COLO668 (cell line): ENCODE data around the gene PCP2.

ENCODE experiments used
- DNase-seq: peaks from one replicate; lab custom pipeline; 2025; ENCODE audit not compliant: unreplicated experiment; lab: John Stamatoyannopoulos, UW

The PCP2 gene

DNA sequence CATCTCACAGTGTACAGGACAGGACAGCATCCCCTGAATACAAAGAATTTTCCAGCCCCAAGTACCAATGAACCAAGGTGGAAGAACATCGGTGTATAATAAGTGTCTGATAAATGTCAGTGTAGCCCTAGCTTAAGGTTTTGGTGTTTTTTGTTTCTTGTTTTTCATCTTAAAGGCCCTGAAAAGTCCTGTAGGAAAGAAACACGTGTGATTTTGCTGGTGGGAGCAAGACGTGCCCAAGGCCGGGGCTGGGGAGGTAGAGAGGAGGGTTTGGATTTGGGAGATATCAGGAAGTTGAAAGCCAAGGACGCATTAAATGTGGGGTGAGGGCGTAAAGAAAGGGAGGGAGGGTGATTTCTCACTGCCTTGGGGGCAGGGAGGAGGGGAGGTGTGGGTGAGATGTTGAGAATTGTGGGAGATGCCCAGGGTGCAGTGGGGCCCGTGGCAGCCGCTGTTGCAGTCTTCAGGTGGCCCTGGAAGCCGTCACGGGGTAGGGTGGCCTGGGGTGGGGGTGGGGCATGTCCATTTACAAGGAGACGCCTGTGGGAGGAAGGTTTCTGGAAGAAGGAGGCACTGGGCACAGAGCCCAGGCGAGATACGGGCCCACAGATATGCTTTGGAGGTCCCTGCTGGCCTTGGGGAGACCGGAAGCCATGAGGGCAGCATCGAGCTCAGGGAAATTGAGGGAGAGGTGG is 31.1 kb downstream of the PCP2 start:
- no peak for DNase-seq

DNA sequence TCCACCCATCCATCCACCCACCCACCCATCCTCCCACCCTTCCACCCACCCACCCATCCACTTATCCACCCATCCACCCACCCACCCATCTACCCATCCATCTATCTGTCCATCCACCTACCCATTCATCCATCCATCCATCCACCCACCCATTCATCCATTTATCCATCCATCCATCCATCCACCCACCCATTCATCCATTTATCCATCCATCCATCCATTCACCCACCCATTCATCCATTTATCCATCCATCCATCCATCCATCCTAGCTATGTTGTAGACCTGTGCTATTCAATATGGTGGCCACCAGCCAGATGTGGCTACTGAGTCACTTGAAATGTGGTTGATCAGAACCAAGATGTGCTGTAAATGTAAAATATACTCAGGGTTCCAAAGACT is 32.8 kb downstream of the PCP2 start:
- DNase-seq = no peak

GRCh38 chr19:7598180-7598579 is 35.3 kb downstream of the PCP2 start:
- no peak for DNase-seq

DNA sequence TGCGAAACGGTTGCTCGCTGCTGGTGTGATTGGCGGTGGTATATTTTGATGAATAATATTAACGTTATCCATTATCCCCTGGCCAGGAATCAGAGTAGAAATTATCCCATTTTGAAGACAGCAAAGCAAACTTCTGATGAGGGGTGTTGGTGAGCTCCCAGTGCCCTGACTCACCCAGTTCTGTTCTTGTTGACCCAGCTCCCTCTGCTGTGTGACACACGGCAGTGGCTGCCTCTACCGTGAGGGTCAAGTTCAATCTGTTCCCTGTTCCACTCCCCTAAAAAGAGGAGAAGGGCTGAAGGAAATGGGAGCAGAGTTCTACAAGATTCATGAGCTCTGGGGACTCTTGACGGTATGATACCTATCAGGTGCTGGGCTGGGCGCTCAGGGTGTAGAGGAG is 35.8 kb downstream of the PCP2 start:
- no peak for DNase-seq

GRCh38 chr19:7596211-7596937 is 37.1 kb downstream of the PCP2 start:
- peak; percentile 49 for DNase-seq

DNA sequence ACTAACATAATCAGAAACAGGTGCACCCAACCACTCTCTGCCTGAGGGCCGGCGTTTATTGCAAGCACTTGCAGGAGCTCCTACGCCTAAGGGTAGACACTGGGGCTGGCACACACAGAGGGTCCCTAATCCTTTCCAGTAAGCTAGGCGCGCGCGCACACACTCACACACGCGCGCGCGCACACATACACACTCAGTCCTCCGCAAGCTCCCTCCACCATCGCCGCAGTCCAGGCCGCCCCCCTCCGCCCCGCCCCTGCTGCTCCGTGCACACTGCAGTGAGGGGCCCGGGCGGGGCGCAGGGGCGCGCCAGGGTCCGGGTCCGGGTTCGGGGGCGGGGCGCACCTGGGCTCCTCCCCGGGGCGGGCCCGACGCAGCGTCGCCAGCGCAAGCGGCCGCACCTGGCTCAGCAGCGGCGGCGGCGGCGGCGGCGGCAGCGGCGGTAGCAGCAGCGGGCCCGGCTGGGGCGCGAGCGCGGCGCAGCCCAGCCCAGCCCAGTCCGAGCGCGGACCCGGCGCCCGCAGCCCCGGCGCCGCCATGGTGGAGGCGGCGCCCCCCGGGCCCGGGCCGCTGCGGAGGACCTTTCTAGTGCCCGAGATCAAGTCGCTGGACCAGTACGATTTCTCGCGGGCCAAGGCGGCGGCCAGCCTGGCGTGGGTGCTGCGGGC is 37.9 kb downstream of the PCP2 start, which contains the start of gene CAMSAP3:
TSS of gene CAMSAP3 (plus strand) at position 398 of the 668 bp plus-strand sequence. CDS start at position 538, 140 bp downstream.
- peak; percentile 82 for DNase-seq

- no peak for DNase-seq
Measured at GRCh38 chr19:7590256-7590655, 43.3 kb downstream of the PCP2 start.

GRCh38 chr19:7589822-7590221 is 43.7 kb downstream of the PCP2 start:
- no peak for DNase-seq

DNA sequence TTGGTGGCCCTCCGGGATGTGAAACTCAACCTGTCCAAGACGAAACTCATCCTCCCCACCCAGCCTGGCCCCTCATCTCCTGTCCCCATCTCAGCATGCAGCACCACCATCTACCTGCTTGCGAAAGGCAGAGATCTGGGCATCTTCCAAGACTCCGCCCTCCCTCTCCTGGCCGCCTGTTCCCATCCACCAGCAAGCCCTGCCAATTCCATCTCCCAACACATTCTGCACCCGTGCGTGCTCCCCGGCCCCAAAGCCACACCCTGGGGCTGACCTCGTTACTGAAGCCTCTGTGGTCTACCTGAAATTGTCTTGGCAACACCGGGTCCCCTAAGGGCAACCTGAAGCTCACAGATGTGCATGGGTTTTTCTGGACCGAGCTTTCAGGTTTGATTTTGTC is 51.1 kb downstream of the PCP2 start:
- no peak for DNase-seq
